ENCODE measurements around the gene SH3BP1. TPM values are rescaled to one million over a fixed set of nuclear protein-coding genes. Genes with fewer than 3 reads are reported as not detected.

Gene SH3BP1
- polyA plus RNA-seq, 4 donors, result 20.8 to 46.0 (median 28.5) TPM

DNA sequence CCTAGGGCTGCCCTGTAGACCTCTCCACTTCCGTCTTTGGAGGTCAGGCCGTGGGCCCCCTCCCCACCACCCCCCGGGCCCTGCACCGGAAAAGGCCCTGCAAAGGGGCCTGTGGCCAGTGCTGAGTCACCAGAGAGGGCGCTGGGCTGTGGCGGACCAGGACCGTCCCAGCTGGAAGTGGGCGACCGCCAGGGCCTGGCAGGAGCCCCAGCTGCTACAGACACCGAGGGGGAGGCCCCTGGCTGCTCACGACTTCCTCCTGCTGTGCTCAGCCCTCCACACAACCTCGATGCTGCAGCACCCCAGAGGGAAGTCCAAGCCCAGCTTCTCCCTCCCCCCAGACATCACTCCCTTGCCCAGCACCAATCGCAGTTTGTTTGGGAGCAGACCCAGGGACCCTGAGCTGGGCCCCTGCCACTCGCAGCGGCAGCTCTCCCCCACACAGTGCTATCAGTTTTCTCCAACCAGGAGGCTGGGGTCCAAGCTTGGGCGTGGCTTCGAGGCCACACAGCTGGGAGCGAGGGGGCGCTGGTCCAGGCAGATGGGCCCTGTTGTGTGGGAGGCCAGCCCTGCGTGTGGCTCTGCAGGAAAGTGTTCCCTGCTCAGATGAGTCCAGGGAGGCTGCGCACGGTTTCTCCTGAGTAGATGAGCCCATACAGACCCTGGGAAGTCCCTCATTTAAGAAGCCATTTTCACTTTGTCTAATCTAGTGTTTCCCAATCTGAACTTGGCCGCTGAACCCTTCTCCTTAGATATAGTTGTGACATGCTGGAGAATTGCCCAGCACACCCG lies 5.6 kb upstream of the SH3BP1 start:
- no peaks in the 10 kb centered on the region for H3K27me3 ChIP-seq (ENCODE audit: control insufficient read depth in 3 of 3, insufficient read depth in 3 of 3, low read length in 3 of 3)
- 5 to 14% (median 6%) methylated on average over 22 to 24 of the region's 24 CpGs for WGBS, 3 donors
- peak overlapping the region in 1 of 3 donors; percentile 5 for H3K4me3 ChIP-seq (ENCODE audit: low read depth in 1 of 3, low read length in 3 of 3)
- peaks cover 0 to 77% (median 6%) of the 10 kb centered on the region in 3 donors for H3K36me3 ChIP-seq (ENCODE audit: control insufficient read depth in 3 of 3, insufficient read depth in 2 of 3, low read depth in 1 of 3, low read length in 3 of 3)
- DNase-seq (peak; percentile 59 to 87), FAIRE-seq (no peak)
- H3K4me1 ChIP-seq (ENCODE audit: control insufficient read depth in 3 of 3, insufficient read depth in 2 of 3, low read depth in 1 of 3, low read length in 2 of 3), result peaks cover 18 to 90% (median 34%) of the 10 kb centered on the region in 3 donors
- H3K9me3 ChIP-seq (ENCODE audit: control insufficient read depth in 2 of 2, insufficient read depth in 1 of 2, low read depth in 1 of 2, low read length in 1 of 2), result no peaks in the 10 kb centered on the region
- peak overlapping the region; percentile 84 to 96 (median 85) for H3K27ac ChIP-seq (ENCODE audit: low read depth in 1 of 3, low read length in 2 of 3)

DNA sequence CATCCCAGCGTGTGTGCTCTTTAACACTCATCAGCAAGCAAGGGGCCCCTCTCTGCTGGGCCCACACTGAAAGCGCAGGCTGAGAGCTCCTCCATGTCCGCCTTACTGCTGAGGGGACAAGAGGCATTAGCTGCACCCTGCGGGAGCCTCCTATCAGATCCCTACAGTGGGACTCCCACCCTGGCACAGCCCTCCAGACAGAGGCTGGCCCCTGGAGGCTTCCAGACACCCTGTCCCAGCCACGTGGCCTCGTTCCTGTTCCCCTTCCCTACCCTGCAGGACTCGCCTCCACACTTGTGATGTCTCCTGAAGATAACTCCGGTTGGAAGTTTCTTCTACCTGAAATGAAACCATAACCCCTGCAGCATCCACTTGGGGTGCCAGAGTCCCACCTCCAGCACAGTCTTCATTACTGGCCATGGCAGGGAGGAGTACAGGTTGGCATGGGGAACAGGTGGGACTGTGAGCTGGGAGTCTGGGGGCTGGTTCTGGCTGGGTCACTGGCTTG lies 5.0 kb upstream of the SH3BP1 start:
- no peaks in the 10 kb centered on the region for H3K27me3 ChIP-seq (ENCODE audit: control insufficient read depth in 3 of 3, insufficient read depth in 3 of 3, low read length in 3 of 3)
- H3K9me3 ChIP-seq (ENCODE audit: control insufficient read depth in 2 of 2, insufficient read depth in 1 of 2, low read depth in 1 of 2, low read length in 1 of 2), result no peaks in the 10 kb centered on the region
- peak overlapping the region; percentile 84 to 96 (median 85) for H3K27ac ChIP-seq (ENCODE audit: low read depth in 1 of 3, low read length in 2 of 3)
- H3K4me3 ChIP-seq (ENCODE audit: low read depth in 1 of 3, low read length in 3 of 3), result peak overlapping the region in 1 of 3 donors; percentile 30
- peaks cover 18 to 94% (median 34%) of the 10 kb centered on the region in 3 donors for H3K4me1 ChIP-seq (ENCODE audit: control insufficient read depth in 3 of 3, insufficient read depth in 2 of 3, low read depth in 1 of 3, low read length in 2 of 3)
- WGBS, 3 donors, result 23 to 36% (median 23%) methylated on average over 8 of the region's 8 CpGs
- DNase-seq (peak in 1 of 2 donors; percentile 64), FAIRE-seq (no peak)
- H3K36me3 ChIP-seq (ENCODE audit: control insufficient read depth in 3 of 3, insufficient read depth in 2 of 3, low read depth in 1 of 3, low read length in 3 of 3), result peaks cover 0 to 70% (median 4%) of the 10 kb centered on the region in 3 donors

DNA sequence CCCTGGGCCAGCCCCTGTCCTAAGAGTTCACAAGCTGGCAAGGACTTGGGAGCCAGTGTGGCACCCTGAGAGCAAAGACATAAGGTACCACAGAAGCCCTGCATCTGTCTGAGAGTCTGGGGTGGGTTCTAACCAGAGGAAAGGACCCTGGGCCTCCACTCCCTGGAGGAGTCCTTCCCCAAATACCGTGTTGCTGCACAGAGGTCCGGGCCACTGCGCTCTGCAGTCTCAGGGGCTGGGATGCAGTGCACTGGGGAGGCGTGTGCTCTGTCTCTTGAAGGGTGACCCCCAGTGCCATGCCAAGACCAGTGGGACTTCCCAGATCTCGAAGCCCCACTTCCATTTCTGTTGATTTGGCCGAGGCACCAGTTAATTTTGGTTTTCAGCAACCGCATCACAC lies 4.3 kb upstream of the SH3BP1 start:
- peaks cover 18 to 89% (median 34%) of the 10 kb centered on the region in 3 donors for H3K4me1 ChIP-seq (ENCODE audit: control insufficient read depth in 3 of 3, insufficient read depth in 2 of 3, low read depth in 1 of 3, low read length in 2 of 3)
- H3K4me3 ChIP-seq (ENCODE audit: low read depth in 1 of 3, low read length in 3 of 3), result peak overlapping the region in 1 of 3 donors; percentile 30
- H3K27ac ChIP-seq (ENCODE audit: low read depth in 1 of 3, low read length in 2 of 3), result peak overlapping the region; percentile 84 to 96 (median 85)
- H3K36me3 ChIP-seq (ENCODE audit: control insufficient read depth in 3 of 3, insufficient read depth in 2 of 3, low read depth in 1 of 3, low read length in 3 of 3), result peaks cover 0 to 64% (median 0%) of the 10 kb centered on the region in 3 donors
- 79 to 88% (median 85%) methylated on average over 7 of the region's 7 CpGs for WGBS, 3 donors
- DNase-seq, result no peak
- no peaks in the 10 kb centered on the region for H3K27me3 ChIP-seq (ENCODE audit: control insufficient read depth in 3 of 3, insufficient read depth in 3 of 3, low read length in 3 of 3)
- no peaks in the 10 kb centered on the region for H3K9me3 ChIP-seq (ENCODE audit: control insufficient read depth in 2 of 2, insufficient read depth in 1 of 2, low read depth in 1 of 2, low read length in 1 of 2)
- FAIRE-seq, result no peak

- WGBS, 3 donors, result 45 to 54% (median 49%) methylated on average over 6 of the region's 6 CpGs
- FAIRE-seq, result no peak
- H3K9me3 ChIP-seq (ENCODE audit: control insufficient read depth in 2 of 2, insufficient read depth in 1 of 2, low read depth in 1 of 2, low read length in 1 of 2), result no peaks in the 10 kb centered on the region
- H3K4me1 ChIP-seq (ENCODE audit: control insufficient read depth in 3 of 3, insufficient read depth in 2 of 3, low read depth in 1 of 3, low read length in 2 of 3), result peaks cover 18 to 85% (median 33%) of the 10 kb centered on the region in 3 donors
- H3K36me3 ChIP-seq (ENCODE audit: control insufficient read depth in 3 of 3, insufficient read depth in 2 of 3, low read depth in 1 of 3, low read length in 3 of 3), result peaks cover 0 to 56% (median 0%) of the 10 kb centered on the region in 3 donors
- H3K4me3 ChIP-seq (ENCODE audit: low read depth in 1 of 3, low read length in 3 of 3), result no peak overlapping the region
- H3K27ac ChIP-seq (ENCODE audit: low read depth in 1 of 3, low read length in 2 of 3), result peak overlapping the region; percentile 55 to 96 (median 72)
- peak; percentile 36 to 57 for DNase-seq
- H3K27me3 ChIP-seq (ENCODE audit: control insufficient read depth in 3 of 3, insufficient read depth in 3 of 3, low read length in 3 of 3), result no peaks in the 10 kb centered on the region
Observed at GRCh38 chr22:37636186-37636948, 3.1 kb upstream of the SH3BP1 start.

- DNase-seq (no peak), FAIRE-seq (no peak)
- no peak overlapping the region for H3K4me3 ChIP-seq (ENCODE audit: low read depth in 1 of 3, low read length in 3 of 3)
- peaks cover 18 to 85% (median 30%) of the 10 kb centered on the region in 3 donors for H3K4me1 ChIP-seq (ENCODE audit: control insufficient read depth in 3 of 3, insufficient read depth in 2 of 3, low read depth in 1 of 3, low read length in 2 of 3)
- H3K27ac ChIP-seq (ENCODE audit: low read depth in 1 of 3, low read length in 2 of 3), result peak overlapping the region; percentile 55 to 96 (median 72)
- WGBS, 3 donors, result 46 to 61% (median 59%) methylated on average over 3 of the region's 3 CpGs
- H3K27me3 ChIP-seq (ENCODE audit: control insufficient read depth in 3 of 3, insufficient read depth in 3 of 3, low read length in 3 of 3), result no peaks in the 10 kb centered on the region
- peaks cover 0 to 56% (median 0%) of the 10 kb centered on the region in 3 donors for H3K36me3 ChIP-seq (ENCODE audit: control insufficient read depth in 3 of 3, insufficient read depth in 2 of 3, low read depth in 1 of 3, low read length in 3 of 3)
- H3K9me3 ChIP-seq (ENCODE audit: control insufficient read depth in 2 of 2, insufficient read depth in 1 of 2, low read depth in 1 of 2, low read length in 1 of 2), result no peaks in the 10 kb centered on the region
Observed at GRCh38 chr22:37636949-37637273, 2.6 kb upstream of the SH3BP1 start.

DNA sequence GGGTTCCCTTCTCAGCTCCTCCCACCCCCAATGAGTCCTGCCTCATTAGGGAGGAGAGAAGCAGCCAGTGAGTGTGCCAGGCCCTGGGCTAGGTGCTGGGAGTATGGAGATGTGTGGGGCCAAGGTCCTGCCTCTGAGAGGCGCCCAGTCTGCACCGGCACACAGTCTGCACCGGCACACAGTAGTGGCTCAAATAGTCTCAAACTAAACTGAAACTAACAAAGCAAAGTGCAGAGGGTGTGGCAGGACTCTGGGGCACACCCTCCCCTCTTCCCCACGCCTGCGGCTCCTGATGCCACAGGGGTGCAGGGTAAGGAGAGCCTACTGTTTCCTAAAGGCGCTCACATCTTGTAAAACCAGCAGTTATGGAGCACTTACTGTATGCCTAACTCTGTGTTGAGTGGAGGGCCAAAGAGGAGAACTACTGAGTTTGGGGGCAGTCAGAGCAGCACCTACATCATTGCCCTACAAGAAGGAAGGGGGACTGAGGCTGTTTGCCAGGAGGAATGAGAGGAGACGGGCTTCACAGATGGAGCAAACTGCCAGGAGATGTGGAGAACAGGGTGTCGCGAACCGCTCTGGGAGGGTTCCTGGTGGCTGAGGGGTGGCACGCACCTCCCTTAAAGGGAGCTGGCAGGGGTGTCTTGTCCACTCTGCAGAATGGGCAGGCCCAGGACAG lies 939 bp upstream of the SH3BP1 start:
- Histone ChIP-seq H3K36me3 (ENCODE audit: control insufficient read depth in 3 of 3, insufficient read depth in 2 of 3, low read depth in 1 of 3, low read length in 3 of 3) (peaks cover 0 to 58% (median 0%) of the 10 kb centered on the region in 3 donors), H3K27me3 (ENCODE audit: control insufficient read depth in 3 of 3, insufficient read depth in 3 of 3, low read length in 3 of 3) (no peaks in the 10 kb centered on the region), H3K4me3 (ENCODE audit: low read depth in 1 of 3, low read length in 3 of 3) (peak overlapping the region in 2 of 3 donors; percentile 78 to 81), H3K9me3 (ENCODE audit: control insufficient read depth in 2 of 2, insufficient read depth in 1 of 2, low read depth in 1 of 2, low read length in 1 of 2) (no peaks in the 10 kb centered on the region), H3K27ac (ENCODE audit: low read depth in 1 of 3, low read length in 2 of 3) (peak overlapping the region; percentile 91 to 96 (median 92)), H3K4me1 (ENCODE audit: control insufficient read depth in 3 of 3, insufficient read depth in 2 of 3, low read depth in 1 of 3, low read length in 2 of 3) (peaks cover 12 to 84% (median 30%) of the 10 kb centered on the region in 3 donors)
- DNase-seq (peak; percentile 93 to 98), FAIRE-seq (no peak)
- 5 to 29% (median 19%) methylated on average over 11 of the region's 11 CpGs for WGBS, 3 donors

DNA sequence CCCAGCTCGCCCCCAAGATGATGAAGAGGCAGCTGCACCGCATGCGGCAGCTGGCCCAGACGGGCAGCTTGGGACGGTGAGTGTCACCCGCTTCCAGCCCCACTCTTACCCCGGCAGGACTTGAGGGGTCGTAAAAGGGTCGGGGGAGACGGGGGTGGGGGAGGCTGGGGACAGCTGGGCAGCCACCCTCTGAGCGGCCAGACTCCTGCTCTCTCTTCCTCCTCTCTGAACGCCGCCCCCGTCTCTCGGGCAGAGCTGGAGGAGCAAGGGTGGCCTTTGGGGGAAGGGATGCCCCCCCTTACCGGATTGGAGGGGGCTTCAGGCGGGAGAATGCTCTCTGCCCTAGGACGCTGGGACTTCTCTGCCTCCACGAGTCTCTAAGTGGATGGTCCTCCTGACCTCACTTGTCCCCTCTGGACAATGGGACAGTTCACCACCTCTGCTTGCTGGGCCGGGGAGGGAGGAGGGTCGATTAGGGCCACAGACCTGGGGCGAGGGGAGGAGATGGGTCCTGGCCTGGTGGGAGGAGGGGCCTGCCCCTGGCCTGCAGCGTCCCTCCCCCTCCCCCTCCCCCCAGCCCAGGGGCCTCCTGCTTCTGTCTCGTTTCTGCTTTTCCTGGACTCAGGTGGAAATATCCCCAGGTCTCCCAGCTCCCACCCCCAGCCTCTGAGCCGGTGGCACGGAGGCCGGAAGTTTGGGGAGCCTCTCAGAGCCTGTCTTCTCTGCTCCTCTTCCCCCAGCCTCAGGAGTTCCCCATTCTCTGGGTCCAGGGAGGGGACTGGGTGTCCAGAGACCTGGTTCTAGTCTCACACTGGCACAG lies 512 bp downstream of the SH3BP1 start:
- Histone ChIP-seq H3K36me3 (ENCODE audit: control insufficient read depth in 3 of 3, insufficient read depth in 2 of 3, low read depth in 1 of 3, low read length in 3 of 3) (peaks cover 2 to 68% (median 3%) of the 10 kb centered on the region in 3 donors), H3K4me1 (ENCODE audit: control insufficient read depth in 3 of 3, insufficient read depth in 2 of 3, low read depth in 1 of 3, low read length in 2 of 3) (peaks cover 5 to 71% (median 21%) of the 10 kb centered on the region in 3 donors), H3K27ac (ENCODE audit: low read depth in 1 of 3, low read length in 2 of 3) (peak overlapping the region; percentile 91 to 96 (median 92)), H3K4me3 (ENCODE audit: low read depth in 1 of 3, low read length in 3 of 3) (peak overlapping the region; percentile 68 to 81 (median 78)), H3K27me3 (ENCODE audit: control insufficient read depth in 3 of 3, insufficient read depth in 3 of 3, low read length in 3 of 3) (no peaks in the 10 kb centered on the region), H3K9me3 (ENCODE audit: control insufficient read depth in 2 of 2, insufficient read depth in 1 of 2, low read depth in 1 of 2, low read length in 1 of 2) (no peaks in the 10 kb centered on the region)
- WGBS, 3 donors, result 0 to 4% (median 1%) methylated on average over 18 to 27 of the region's 27 CpGs
- FAIRE-seq, result no peak
- peak in 1 of 2 donors; percentile 58 for DNase-seq

Measured in small intestine (tissue), 7 donors.